HG02870 (cell line): ENCODE results near the gene PTH2.

Source experiments
- ATAC-seq: cut with Tn5 transposase; IDR thresholded peaks from one replicate; pipeline ENCODE4 v1.9.1; 2021; ENCODE audit warnings: mild to moderate bottlenecking, moderate library complexity; ENCODE audit not compliant: unreplicated experiment

Gene PTH2

GRCh38 chr19:49415102-49415809, 8.0 kb downstream of the PTH2 start:
- no peak for ATAC-seq

GRCh38 chr19:49414256-49414655, 9.0 kb downstream of the PTH2 start:
- ATAC-seq: no peak

- ATAC-seq: no peak
These were observed 9.9 kb downstream of the PTH2 start for GRCh38 chr19:49413348-49413747.

GRCh38 chr19:49411681-49412326, 11.4 kb downstream of the PTH2 start:
- ATAC-seq: no peak

GRCh38 chr19:49409441-49410029, 13.7 kb downstream of the PTH2 start:
- no peak for ATAC-seq

- ATAC-seq: no peak
These were observed 14.3 kb downstream of the PTH2 start for GRCh38 chr19:49408816-49409440.

- no peak for ATAC-seq
These were observed 15.7 kb downstream of the PTH2 start for GRCh38 chr19:49407482-49408015.

GRCh38 chr19:49407079-49407478, 16.2 kb downstream of the PTH2 start:
- no peak for ATAC-seq

- no peak for ATAC-seq
These were observed 19.6 kb downstream of the PTH2 start for GRCh38 chr19:49403404-49404187.

GRCh38 chr19:49400029-49400428, 23.2 kb downstream of the PTH2 start:
- ATAC-seq: no peak

GRCh38 chr19:49398931-49399330, 24.3 kb downstream of the PTH2 start:
- ATAC-seq: no peak

- no peak for ATAC-seq
These were observed 25.1 kb downstream of the PTH2 start for GRCh38 chr19:49398001-49398615.

GRCh38 chr19:49396738-49397505, 26.3 kb downstream of the PTH2 start:
- ATAC-seq: no peak

- no peak for ATAC-seq
These were observed 27.4 kb downstream of the PTH2 start for GRCh38 chr19:49395581-49396407.

- no peak for ATAC-seq
These were observed 29.4 kb downstream of the PTH2 start for GRCh38 chr19:49393881-49394280.

GRCh38 chr19:49391581-49392399, 31.5 kb downstream of the PTH2 start:
- ATAC-seq: no peak

- no peak for ATAC-seq
These were observed 32.3 kb downstream of the PTH2 start for GRCh38 chr19:49390929-49391359.
